GM12872 (cell line): ENCODE results near the gene ARAP2.

Experiments used
- TF ChIP-seq, protein P1 (sequence below): IDR thresholded peaks from 3 replicates; pipeline ENCODE4 v1.5.1; 2011; ENCODE audit warnings: low read depth, mild to moderate bottlenecking, low read length, moderate library complexity; ENCODE audit not compliant: insufficient read depth

The ARAP2 gene

DNA sequence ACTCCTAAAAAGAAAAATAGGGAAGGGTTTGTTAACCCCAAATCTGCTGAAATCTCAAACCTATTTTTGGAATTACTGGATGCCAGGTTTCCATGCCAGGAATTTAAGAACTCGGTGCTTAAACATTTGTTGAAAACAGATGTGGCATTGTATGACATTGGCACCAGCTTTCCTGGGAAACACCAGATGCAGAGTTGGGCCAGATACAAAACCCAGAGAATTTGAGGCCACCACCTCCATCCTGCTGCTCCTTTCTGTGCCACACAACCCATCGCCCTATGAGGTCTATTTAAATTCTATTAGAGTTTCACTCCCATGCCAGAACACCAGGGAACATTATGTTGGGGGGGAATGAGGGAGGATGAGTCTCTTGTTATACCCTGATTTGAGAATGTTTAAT lies 71.7 kb downstream of the ARAP2 start:
- TF ChIP-seq, protein P1, sequence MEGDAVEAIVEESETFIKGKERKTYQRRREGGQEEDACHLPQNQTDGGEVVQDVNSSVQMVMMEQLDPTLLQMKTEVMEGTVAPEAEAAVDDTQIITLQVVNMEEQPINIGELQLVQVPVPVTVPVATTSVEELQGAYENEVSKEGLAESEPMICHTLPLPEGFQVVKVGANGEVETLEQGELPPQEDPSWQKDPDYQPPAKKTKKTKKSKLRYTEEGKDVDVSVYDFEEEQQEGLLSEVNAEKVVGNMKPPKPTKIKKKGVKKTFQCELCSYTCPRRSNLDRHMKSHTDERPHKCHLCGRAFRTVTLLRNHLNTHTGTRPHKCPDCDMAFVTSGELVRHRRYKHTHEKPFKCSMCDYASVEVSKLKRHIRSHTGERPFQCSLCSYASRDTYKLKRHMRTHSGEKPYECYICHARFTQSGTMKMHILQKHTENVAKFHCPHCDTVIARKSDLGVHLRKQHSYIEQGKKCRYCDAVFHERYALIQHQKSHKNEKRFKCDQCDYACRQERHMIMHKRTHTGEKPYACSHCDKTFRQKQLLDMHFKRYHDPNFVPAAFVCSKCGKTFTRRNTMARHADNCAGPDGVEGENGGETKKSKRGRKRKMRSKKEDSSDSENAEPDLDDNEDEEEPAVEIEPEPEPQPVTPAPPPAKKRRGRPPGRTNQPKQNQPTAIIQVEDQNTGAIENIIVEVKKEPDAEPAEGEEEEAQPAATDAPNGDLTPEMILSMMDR: no peak

DNA sequence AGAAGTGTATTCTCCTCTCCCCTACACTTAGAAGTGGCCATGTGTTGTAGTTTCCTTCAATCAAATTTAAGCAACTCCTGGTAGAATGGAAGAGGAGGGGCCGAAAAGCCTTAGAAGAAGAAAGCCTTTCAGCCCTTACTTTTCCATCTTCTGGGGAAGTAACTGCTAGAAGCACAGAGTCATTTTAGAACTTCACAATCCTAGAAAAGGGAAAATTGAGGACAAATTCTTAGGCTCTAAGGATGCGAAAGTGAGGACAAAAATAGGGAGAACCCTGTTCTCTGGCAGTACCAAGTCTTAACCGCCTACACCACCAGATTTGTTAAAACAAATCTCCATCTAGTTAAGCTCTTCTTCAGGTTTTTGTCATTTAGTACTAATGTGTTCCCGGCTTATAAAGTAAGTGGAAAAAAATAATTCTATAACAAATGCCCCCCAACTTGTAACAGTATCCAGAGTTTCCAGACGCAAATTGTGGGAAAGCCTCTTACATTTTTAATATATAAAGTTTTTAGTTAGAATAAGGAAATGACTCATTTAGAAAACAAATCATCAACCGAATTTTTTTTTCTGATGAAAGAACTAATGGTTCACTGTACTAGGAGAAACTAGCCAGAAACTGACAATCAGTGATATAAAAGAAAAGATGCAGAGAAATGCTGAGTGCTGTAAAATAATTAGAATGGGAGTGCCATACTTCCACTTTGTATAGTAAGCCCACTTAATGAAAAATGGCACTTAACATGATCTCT lies 76.0 kb downstream of the ARAP2 start:
- TF ChIP-seq, protein P1: no peak

DNA sequence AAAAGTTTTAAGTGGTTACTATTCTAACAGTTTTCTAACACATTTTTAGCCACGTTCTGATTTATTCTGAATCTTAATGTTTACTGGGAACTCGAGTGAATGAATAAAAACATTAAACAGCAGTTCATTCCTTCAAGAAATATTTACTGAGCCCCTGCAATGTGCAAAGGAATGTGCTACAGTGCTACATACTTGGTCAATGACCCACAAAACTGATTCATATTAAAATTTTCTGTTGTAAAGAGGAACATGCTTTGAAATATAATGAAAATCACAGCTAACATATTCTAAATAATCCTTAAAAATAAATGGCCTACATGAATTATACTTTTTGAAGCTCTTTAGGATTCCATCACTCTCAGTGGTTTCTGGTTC lies 78.7 kb downstream of the ARAP2 start:
- TF ChIP-seq, protein P1: no peak

DNA sequence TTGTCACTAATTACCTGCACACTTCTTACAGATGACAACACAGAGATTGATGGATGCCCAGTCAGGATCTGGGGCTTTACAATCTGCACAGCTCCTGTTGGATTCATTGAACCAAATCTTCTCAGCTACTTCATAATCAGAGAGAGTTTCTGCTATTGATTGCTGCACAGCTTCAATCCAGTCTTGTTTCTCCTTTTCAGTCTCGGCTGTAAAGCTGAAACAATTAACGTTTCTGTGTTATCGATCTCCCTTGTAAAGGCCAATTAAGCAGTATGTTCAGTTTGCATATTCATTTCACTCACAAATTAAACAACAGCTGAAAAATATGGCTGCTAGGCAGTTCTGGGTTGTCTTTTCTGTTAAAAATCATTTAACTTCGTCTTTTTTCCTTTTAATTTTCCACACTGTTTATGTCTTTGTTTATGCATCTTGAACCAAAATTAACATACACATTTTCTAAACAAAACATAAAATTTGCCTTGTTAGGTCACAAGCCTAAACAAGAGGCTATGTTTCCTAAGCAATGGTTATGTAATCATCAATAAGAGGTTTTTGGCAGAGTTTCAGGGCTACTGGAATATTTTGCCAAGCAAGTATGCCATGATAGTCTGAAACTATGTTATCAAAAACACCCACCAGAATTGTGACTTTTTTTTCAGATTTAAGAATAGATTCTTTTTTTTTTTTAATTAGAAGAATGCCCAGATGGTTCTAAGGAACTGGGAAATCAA lies 79.2 kb downstream of the ARAP2 start:
- TF ChIP-seq, protein P1: no peak

DNA sequence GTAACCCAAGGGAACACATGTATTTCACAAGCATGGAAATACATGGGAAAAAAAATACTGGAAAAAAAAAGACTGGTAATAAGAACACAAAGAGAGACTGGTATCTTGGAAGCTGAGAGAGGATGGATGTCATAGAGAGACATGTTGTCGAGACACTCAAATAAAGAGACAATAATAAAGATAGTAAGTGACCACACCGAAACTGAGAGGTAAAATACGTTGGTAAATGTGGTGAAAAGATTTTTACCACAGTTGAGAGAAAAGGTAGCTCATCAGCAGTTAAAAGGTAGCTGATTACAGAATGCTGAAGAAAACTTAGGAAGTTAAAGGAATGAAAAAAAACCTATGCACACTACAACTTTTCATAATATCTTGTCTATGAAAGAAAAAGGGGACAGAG lies 81.1 kb downstream of the ARAP2 start:
- TF ChIP-seq, protein P1: no peak

DNA sequence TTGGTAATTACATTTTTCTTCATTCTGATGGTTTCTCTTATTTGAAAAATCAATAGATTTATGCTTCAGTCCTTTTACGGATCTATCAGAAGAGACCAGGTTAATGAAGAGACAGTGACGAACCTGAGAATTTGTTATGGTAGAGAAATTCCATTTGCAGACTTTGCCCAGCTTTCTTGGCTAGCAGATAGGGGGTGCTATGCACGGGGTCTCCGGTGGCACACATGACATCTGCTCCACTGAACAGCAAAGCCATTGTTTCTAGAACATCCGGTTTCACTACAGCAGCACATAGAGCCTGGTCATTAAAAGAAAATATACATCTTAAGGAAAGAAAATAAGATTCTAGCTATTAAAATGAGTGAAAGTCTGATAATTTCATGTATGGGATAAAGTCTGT lies 85.1 kb downstream of the ARAP2 start:
- TF ChIP-seq, protein P1: no peak

DNA sequence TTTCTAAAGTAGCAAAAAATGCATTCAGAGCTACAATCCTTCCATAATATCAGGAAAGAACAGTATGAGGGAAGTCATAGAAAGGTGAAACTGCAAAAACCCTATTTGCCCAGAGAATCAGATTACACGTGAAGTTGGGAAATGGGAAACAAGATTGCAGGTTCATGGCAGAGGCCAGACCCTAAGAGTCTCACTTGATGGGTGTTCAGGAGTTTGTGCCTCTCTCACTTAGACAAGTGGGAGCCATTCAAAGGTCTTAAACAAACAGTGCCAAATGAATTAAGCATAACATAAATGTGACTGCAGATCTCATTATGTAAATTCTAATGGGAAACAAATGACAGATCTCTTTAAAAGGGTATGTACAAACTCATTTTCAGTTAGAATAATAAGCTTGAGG lies 91.6 kb downstream of the ARAP2 start:
- TF ChIP-seq, protein P1: no peak
